Measurements from ENCODE around the gene FAM90A1. TPM values are rescaled to one million over a fixed set of nuclear protein-coding genes. Genes with fewer than 3 reads are reported as not detected.
"Not testable (repeated sequence)": the region's sequence is repeated elsewhere in the genome, so short reads cannot be mapped to it uniquely, and the experiment has no call there.

FAM90A1 gene
- total RNA-seq, 2 experiments from 2014 or later, result 0.30 to 0.47 TPM

DNA sequence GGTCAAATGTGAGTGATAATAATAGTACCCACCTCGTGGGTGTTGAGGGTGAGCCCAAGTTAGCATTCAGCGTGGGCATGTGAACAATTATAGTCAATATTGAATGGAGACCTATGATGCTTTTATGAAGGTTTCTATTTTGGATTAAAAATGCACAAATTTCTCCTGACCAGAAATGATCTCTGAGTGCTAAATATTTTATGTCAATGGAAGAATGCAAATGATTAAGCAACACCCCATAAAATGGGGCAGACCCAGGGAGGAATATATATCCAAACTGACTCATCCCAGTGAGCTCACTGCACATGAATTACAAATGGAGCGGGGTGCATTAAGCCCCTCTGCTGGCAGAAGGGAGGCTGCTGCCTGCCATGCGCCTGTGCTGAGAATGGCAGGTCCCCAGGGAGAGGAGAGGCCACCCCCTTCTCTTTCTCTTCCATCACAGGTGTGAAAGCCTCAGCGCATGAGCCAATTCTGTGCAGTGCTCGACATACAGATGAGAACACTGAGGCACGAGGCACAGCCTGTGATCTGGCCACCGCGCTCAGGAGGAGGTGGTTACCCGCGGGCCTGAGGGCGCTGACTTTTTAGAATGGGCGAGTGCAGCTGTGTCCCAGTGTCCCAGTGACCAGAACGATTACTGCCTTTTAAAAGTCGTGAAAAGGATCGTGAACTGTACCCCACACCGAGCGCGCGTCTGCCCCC, 14.7 kb upstream of the FAM90A1 start:
- H3K9me3 ChIP-seq (ENCODE audit: control insufficient read depth in 1 of 2, insufficient read depth in 1 of 2, low read length in 2 of 2); H3K27me3 ChIP-seq (ENCODE audit: control insufficient read depth in 1 of 2, insufficient read depth in 2 of 2, low read length in 2 of 2); CTCF ChIA-PET; H3K9me3 Mint-ChIP-seq; H3K27me3 Mint-ChIP-seq; H3K36me3 ChIP-seq (ENCODE audit: insufficient read depth, low read length); POLR2A ChIA-PET; ATAC-seq (ENCODE audit: poor library complexity): not testable (repeated sequence)
- Mint-ChIP-seq H3K4me1 (ENCODE audit: low read depth) (peaks cover 18% of the 10 kb centered on the region), H3K36me3 (ENCODE audit: low read depth) (peaks cover 12% of the 10 kb centered on the region), H3K4me3 (peak overlapping the region; percentile 99), H3K27ac (peak overlapping the region; percentile 97)
- H3K27ac ChIP-seq (ENCODE audit: low read depth in 1 of 2, low read length in 2 of 2), result peak overlapping the region; percentile 21 to 22
- peak in 8 of 14 experiments; percentile 3 to 63 (median 22) for DNase-seq
- intact Hi-C loops (cut with DNase I, micrococcal nuclease), result loop anchor here in 1 of 2 experiments (2.0 to 10.0 kb wide), 2 partner anchors 215 to 673 kb away; partner anchors contain the start of gene PHC1
- peaks cover 13% of the 10 kb centered on the region for H3K4me1 ChIP-seq (ENCODE audit: insufficient read depth, low read length)
- peak overlapping the region; percentile 70 for H3K4me3 ChIP-seq (ENCODE audit: low read length)

DNA sequence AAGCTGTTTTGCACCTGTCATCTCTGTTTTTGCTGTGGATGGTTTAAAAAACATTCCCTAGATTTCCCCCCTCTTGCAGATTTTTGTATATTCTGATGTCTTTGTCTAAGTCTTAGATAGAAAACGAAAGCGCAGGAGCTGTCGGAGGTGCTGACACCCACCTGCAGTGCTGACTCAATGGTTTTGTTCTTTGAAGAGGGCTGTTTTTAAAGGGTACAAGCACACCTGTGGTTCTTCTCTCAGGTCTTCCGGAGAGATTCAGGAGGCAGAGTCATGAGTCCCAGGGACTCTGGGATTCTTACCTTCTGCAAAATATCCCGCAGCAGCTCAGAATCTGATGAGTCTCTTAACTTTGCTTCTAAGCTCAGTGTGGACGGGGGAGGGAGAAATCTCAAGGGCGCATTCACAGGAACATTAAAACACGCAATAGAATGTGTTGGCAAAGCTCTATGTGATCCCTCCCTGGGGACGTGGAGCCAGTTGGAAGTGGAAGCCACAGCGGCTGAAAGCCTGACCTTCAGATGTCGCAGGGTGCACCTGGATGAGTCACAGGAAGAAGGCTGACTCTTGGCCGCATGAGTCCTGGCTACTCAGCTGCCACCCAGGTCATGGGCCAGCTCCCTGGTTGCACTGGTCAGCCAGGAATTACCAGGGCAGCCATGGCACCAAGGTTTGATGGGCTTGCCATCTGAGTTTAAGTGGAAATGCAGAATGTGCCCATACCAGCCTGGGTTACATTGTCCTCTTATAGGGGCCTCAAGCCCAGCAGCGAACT, 13.1 kb upstream of the FAM90A1 start:
- H3K36me3 ChIP-seq (ENCODE audit: insufficient read depth, low read length); H3K27me3 Mint-ChIP-seq; H3K27ac ChIP-seq (ENCODE audit: low read depth in 1 of 2, low read length in 2 of 2); H3K27me3 ChIP-seq (ENCODE audit: control insufficient read depth in 1 of 2, insufficient read depth in 2 of 2, low read length in 2 of 2); H3K4me3 ChIP-seq (ENCODE audit: low read length); DNase-seq; H3K27ac Mint-ChIP-seq; POLR2A ChIA-PET; ATAC-seq (ENCODE audit: poor library complexity); H3K9me3 Mint-ChIP-seq; H3K9me3 ChIP-seq (ENCODE audit: control insufficient read depth in 1 of 2, insufficient read depth in 1 of 2, low read length in 2 of 2); CTCF ChIA-PET: not testable (repeated sequence)
- Mint-ChIP-seq H3K4me1 (ENCODE audit: low read depth) (peaks cover 18% of the 10 kb centered on the region), H3K36me3 (ENCODE audit: low read depth) (peaks cover 12% of the 10 kb centered on the region), H3K4me3 (peak overlapping the region; percentile 51)
- intact Hi-C loops (cut with DNase I, micrococcal nuclease), result loop anchor here in 1 of 2 experiments (10.0 kb wide), 1 partner anchor 674 kb away; the partner anchor contains the start of gene PHC1
- peaks cover 13% of the 10 kb centered on the region for H3K4me1 ChIP-seq (ENCODE audit: insufficient read depth, low read length)

DNA sequence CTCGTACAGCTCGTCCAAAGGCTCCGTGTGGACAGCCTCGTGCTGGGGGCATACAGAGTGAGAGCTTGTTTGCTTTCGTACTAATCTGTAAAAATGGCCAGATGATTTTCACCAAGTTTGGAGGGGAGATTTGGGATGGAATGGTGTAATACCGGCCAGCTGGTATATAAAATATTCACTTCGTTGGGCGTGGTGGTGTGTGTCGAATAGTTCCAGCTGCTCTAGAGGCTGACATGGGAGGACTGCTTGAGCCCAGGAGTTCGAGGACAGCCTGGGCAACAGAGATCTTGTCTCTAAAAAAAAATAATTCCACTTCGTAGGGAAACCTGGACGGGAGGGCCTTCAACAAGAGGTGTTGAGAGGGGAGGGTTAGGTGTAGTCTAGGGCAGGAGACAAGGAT, 9.6 kb upstream of the FAM90A1 start:
- intact Hi-C loops (cut with DNase I, micrococcal nuclease), result loop anchor here (1.0 to 2.0 kb wide), 2 partner anchors 128 kb away; no protein-coding TSS in a partner anchor
- DNase-seq; H3K27ac Mint-ChIP-seq; H3K27me3 ChIP-seq (ENCODE audit: control insufficient read depth in 1 of 2, insufficient read depth in 2 of 2, low read length in 2 of 2); H3K4me1 Mint-ChIP-seq (ENCODE audit: low read depth); H3K27ac ChIP-seq (ENCODE audit: low read depth in 1 of 2, low read length in 2 of 2); H3K4me3 ChIP-seq (ENCODE audit: low read length); H3K36me3 Mint-ChIP-seq (ENCODE audit: low read depth); H3K27me3 Mint-ChIP-seq; H3K4me3 Mint-ChIP-seq; H3K4me1 ChIP-seq (ENCODE audit: insufficient read depth, low read length); POLR2A ChIA-PET; H3K9me3 ChIP-seq (ENCODE audit: control insufficient read depth in 1 of 2, insufficient read depth in 1 of 2, low read length in 2 of 2); ATAC-seq (ENCODE audit: poor library complexity); H3K36me3 ChIP-seq (ENCODE audit: insufficient read depth, low read length); H3K9me3 Mint-ChIP-seq: not testable (repeated sequence)
- CTCF ChIA-PET, result interaction anchor here (0.8 to 1.3 kb wide), 3 partner anchors 12 to 149 kb away, joined by 5 to 8 read pairs (median 6); no protein-coding TSS in a partner anchor

DNA sequence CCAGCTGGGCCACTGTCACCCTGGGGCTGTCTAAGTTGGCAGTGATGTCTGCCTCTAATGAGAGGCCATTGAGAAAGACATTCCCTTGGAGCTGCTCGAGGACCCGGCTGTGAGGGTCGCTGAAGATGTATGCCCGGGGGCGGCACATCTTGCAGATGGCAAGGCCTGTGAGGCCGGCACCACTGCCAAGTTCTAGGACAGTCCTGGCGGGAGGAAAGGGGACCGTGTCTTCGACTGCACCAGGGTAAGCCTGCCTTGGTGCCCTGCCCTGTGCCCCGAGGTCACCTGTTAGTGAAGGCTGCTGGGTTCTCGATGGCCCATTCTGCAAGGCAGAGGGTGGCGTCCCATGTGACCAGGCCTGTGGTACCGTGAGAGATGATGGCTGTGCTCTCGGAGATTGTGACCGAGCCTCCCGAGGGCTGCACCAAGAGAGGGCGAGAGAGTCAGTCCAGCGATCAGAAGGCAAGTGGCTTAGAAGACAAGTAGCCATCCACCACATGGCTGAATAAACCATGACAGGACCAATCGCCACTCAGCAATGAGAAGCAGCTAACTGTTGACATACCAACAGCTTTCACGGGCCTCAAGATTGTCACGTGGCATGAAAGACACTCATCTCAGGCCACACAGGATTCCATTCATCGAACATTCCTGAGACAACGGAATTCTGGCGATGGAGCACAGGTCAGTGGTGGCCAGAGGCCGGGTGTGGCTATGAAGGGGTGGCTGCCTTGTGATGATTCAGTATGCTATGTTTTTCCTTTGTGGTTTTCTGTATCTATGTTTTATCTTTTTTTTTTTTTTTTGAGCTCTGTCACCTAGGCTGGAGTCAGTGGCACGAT, 8.1 kb upstream of the FAM90A1 start:
- H3K27ac ChIP-seq (ENCODE audit: low read depth in 1 of 2, low read length in 2 of 2); H3K27me3 ChIP-seq (ENCODE audit: control insufficient read depth in 1 of 2, insufficient read depth in 2 of 2, low read length in 2 of 2); H3K36me3 Mint-ChIP-seq (ENCODE audit: low read depth); H3K27me3 Mint-ChIP-seq; H3K9me3 Mint-ChIP-seq; H3K9me3 ChIP-seq (ENCODE audit: control insufficient read depth in 1 of 2, insufficient read depth in 1 of 2, low read length in 2 of 2); H3K27ac Mint-ChIP-seq; H3K4me1 ChIP-seq (ENCODE audit: insufficient read depth, low read length); DNase-seq; ATAC-seq (ENCODE audit: poor library complexity); POLR2A ChIA-PET; CTCF ChIA-PET; H3K4me3 Mint-ChIP-seq; H3K36me3 ChIP-seq (ENCODE audit: insufficient read depth, low read length); H3K4me3 ChIP-seq (ENCODE audit: low read length): not testable (repeated sequence)
- intact Hi-C loops (cut with DNase I, micrococcal nuclease), result loop anchor here in 1 of 2 experiments (2.0 kb wide), 1 partner anchor 127 kb away; no protein-coding TSS in a partner anchor
- H3K4me1 Mint-ChIP-seq (ENCODE audit: low read depth), result peaks cover 11% of the 10 kb centered on the region

DNA sequence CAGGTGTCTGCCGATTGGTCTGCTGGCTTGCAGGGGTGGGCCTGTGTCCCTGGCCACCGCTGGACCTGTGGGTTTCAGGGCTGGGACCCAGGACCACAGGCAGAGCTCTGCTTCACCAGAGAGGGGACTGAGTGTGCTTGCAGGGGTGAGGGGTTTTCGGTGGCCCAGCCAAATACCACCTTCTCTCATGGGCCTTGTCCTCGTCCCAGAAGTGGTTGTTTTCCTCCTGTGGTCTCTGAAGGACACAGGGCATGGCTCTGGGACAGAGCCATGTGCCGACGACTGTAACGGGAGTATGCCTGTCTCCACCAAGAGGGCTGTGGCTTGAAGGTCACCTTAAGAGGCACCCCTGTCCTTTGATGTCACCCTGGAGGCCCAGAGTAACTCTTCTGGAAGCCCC, 7.3 kb upstream of the FAM90A1 start:
- H3K4me3 ChIP-seq (ENCODE audit: low read length); H3K9me3 ChIP-seq (ENCODE audit: control insufficient read depth in 1 of 2, insufficient read depth in 1 of 2, low read length in 2 of 2); CTCF ChIA-PET; H3K4me3 Mint-ChIP-seq; H3K27ac Mint-ChIP-seq; H3K36me3 ChIP-seq (ENCODE audit: insufficient read depth, low read length); H3K36me3 Mint-ChIP-seq (ENCODE audit: low read depth); H3K27ac ChIP-seq (ENCODE audit: low read depth in 1 of 2, low read length in 2 of 2); H3K9me3 Mint-ChIP-seq; POLR2A ChIA-PET; ATAC-seq (ENCODE audit: poor library complexity); DNase-seq; H3K27me3 ChIP-seq (ENCODE audit: control insufficient read depth in 1 of 2, insufficient read depth in 2 of 2, low read length in 2 of 2); H3K27me3 Mint-ChIP-seq; H3K4me1 ChIP-seq (ENCODE audit: insufficient read depth, low read length): not testable (repeated sequence)
- intact Hi-C loops (cut with DNase I, micrococcal nuclease), result loop anchor here in 1 of 2 experiments (5.0 kb wide), 1 partner anchor 52 kb away; no protein-coding TSS in a partner anchor
- peaks cover 11% of the 10 kb centered on the region for H3K4me1 Mint-ChIP-seq (ENCODE audit: low read depth)

DNA sequence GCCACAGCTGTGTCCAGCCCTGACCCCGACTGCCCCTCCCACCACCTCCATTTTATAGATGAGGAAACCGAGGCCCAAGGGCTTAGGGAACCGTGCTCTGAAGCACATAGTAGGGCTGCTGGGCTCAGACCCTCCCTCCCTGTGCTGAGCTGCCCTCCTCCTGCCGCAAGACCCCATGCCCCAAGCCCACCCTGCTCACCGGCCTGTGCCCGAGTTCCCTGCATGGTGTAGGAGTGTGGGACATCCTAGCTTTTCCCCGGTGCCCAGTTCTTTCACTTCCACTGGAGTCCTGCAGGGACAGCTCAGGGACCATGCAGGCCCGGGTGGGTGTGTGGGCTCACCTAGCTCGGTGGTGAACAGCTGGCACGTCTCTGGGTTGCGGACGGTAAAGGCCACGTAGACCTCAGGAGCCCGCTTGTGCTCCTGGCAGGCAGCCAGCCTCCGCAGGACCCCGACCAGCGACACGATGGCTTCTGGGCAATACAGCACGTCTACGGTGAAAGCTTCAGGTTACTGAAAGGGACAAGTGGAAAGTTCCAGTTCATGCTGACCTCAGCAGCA, 6.6 kb upstream of the FAM90A1 start:
- DNase-seq; H3K27ac Mint-ChIP-seq; H3K9me3 Mint-ChIP-seq; CTCF ChIA-PET; H3K27ac ChIP-seq (ENCODE audit: low read depth in 1 of 2, low read length in 2 of 2); H3K27me3 Mint-ChIP-seq; H3K27me3 ChIP-seq (ENCODE audit: control insufficient read depth in 1 of 2, insufficient read depth in 2 of 2, low read length in 2 of 2); H3K4me1 ChIP-seq (ENCODE audit: insufficient read depth, low read length); H3K36me3 Mint-ChIP-seq (ENCODE audit: low read depth); ATAC-seq (ENCODE audit: poor library complexity); H3K36me3 ChIP-seq (ENCODE audit: insufficient read depth, low read length); H3K4me3 ChIP-seq (ENCODE audit: low read length); H3K4me3 Mint-ChIP-seq; H3K9me3 ChIP-seq (ENCODE audit: control insufficient read depth in 1 of 2, insufficient read depth in 1 of 2, low read length in 2 of 2); POLR2A ChIA-PET: not testable (repeated sequence)
- H3K4me1 Mint-ChIP-seq (ENCODE audit: low read depth), result peaks cover 11% of the 10 kb centered on the region
- intact Hi-C loops (cut with DNase I, micrococcal nuclease), result loop anchor here in 1 of 2 experiments (5.0 kb wide), 1 partner anchor 52 kb away; no protein-coding TSS in a partner anchor
